Mesenteric fat pad (tissue), 1 donor: ENCODE measurements around the gene STAT2. TPM values are rescaled to one million over a fixed set of nuclear protein-coding genes. Genes with fewer than 3 reads are reported as not detected.
"Not testable (repeated sequence)": the region's sequence is repeated elsewhere in the genome, so short reads cannot be mapped to it uniquely, and the experiment has no call there.

Experiments
- DNase-seq: peaks from one replicate; pipeline ENCODE4 v3.0.0-alpha.2; 2020; ENCODE audit warnings: low spot score
- long read RNA-seq: library from polyadenylated mRNA; unstranded; transcript quantifications from one replicate; pipeline ENCODE4 v2.0.0, GENCODE V29; 2020
- total RNA-seq: library from RNA; stranded (reverse); fragmentation: NEBNext Ultra II Directional; extraction: Animal tissue kit (Norgen Biotek cat#: 25700); gene quantifications from one replicate; pipeline ENCODE4 v1.2.1, GENCODE V29; 2021
- donor health status: DM: yes; HTN: yes; CAD: no.

Gene STAT2
- 216 TPM for total RNA-seq
- long read RNA-seq, partial matches to known transcripts: 26 of 54 reads
- long read RNA-seq, other reads (novel, unspliced or antisense): 28 of 54 reads

DNA sequence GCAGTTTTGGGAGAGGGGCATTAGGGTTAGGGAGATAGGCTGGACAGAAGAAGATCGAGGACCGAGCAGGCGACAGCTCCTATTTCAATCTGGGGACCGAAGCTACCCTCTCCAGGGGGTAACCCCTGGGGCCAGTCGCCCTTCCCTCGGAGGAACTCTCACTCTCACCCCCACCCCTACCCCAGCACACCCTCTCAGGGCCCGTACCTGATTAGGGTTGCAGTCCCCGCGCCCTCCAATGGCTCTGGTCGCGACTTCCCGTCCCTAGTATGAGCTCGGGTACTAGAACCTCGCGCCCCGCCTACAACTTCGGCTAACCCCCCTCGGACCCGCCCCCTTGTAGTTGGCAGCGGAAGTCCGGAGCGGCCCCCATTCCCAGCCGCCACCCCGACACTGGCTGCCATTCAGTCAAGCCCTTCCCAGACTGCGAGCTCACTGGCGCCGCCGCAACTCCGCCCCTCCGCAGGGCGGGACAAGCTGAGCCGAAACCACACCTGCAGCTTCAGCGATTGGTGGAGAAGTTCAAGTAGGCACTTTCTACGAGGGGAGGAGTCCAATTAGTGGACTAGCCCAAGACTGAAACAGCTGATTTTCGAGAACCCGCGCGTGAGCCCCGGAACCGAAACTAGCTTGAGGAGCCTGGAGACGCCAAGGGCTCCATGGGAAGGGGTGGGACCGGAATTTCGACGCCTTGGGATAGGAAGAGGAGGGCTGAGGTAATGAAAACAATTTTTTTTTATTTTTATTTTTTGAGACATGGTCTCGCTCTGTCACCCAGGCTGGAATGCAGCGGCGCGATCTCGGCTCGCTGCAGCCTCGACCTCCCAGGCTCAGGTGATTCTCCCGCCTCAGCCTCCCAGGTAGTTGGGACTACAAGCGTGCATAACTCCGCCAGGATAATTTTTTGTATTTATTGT is at the start of gene STAT2:
Gene STAT2 (minus strand): TSS at position 257 of the 917 bp plus-strand sequence. CDS start 3,536 bp downstream, outside the sequence.
- peak; percentile 99 for DNase-seq

DNA sequence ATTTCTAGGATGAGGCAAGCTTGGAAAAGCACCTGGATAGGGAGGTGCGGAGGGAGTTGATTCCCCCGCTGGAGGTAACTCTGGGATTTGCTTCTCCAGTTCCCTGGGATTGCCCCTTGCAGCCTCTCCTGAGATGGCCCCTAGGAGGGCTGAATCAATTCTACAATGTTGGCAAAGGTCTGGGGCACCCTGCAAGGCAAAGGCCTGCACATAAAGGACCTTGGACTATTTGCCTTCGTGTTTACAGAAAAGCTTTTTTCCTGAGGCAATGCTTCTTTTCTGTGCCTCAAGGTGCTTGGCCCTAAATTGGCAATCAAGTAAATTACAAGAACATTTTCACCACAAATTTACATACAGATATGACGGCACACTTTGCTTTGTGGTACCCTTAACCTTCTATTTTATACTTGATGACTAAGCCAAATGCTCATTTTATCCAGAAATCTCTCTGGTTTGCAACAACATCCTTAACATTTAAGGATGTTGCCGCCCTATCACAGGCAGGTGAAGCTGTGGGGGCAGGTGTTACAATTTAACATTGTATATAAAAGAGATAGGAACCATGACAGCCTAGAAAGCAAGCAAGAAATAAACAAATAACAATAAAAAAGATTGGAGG is 49.0 kb upstream of the STAT2 start:
- no peak for DNase-seq

DNA sequence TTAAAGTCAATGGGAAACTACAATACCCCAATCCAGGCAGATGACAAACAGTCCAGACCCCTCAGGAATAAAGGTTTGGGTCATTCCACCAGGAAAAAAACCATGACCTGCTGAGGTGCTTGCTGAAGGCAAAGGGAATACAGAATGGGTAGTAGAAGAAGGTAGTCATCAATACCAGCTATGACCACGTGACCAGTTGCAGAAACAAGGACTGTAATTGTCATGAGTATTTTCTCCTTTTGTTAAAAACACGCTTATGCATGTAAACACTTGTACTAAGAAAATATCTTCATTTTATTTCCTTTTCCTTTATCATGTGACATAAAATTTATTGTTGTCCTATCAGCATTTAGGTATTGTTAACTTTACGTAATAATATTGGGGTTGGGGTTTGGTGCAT is 44.3 kb upstream of the STAT2 start:
- not testable (repeated sequence) for DNase-seq

- not testable (repeated sequence) for DNase-seq
These were observed 41.7 kb upstream of the STAT2 start for GRCh38 chr12:56401612-56402011.

DNA sequence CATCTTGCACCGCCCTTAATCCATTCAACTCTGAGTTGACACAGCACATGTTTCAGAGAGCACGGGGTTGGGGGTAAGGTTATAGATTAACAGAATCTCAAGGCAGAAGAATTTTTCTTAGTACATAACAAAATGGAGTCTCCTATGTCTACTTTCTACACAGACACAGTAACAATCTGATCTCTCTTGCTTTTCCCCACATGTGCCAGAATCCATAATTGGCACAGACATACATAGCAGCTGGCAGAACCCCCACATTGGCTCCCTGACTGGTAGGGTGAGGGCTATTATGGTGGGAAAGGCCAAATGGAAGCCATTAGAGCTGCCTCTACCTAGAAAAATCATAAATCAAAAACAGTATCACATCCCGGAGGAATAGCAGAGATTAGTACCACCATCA is 41.2 kb upstream of the STAT2 start:
- not testable (repeated sequence) for DNase-seq

GRCh38 chr12:56399466-56399865 is 39.6 kb upstream of the STAT2 start:
- not testable (repeated sequence) for DNase-seq

DNA sequence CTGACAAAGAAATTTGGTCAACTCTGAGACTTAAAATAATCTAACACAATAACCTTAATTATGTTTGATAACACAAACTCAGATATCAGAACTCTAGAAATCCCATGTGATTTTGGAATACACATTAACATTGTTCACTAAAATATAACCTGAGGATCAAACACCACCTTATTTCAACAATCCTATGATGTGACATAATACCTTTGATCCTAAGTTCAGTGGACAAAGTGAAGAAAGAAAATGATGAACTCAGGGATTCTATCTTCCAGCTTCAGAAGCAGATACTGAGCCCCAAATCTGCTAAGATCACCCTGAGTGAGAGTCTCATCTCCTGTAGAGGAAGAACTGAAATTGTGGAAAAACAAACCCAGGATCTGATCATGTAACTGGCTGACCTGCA is 38.4 kb upstream of the STAT2 start:
- no peak for DNase-seq

DNA sequence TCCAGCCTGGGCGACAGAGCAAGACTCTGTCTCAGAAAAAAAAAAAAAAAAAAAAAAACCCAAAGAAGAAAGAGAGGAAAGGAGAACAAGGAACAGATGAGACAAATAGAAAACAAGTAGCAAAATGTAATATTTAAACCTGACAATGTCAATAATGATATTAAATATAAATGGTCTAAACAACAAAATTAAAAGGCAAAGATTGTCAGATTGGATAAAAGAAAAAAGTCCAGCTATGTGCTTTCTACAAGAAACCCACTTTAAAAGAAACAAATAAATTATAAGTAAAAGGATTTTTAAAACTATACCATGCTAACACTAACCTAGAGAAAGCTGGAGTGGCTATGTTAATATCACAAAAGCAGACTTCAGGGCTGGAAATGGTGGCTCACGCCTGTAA is 32.4 kb upstream of the STAT2 start:
- DNase-seq: no peak

- DNase-seq: peak; percentile 22
These were observed 31.8 kb upstream of the STAT2 start for GRCh38 chr12:56391721-56392120.

- no peak for DNase-seq
These were observed 29.5 kb upstream of the STAT2 start for GRCh38 chr12:56389412-56389811.

- DNase-seq: peak; percentile 4
These were observed 27.3 kb upstream of the STAT2 start for GRCh38 chr12:56387152-56387736.

DNA sequence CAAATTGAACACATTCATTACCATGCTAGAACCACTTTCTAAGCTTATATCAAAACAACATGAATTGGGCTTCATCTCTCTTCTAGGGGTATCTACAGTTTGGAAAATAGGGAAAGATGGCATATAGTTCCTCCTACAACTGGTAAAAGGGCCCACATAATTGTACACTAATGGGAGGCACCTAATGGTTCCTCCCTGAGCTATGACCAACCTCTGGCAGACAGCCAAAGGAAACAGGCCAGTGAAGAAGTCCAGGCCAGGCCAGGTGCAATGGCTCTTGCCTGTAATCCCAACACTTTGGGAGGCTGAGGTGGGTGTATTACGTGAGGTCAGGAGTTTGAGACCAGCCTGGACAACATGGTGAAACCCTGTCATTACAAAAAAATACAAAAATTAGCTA is 26.0 kb upstream of the STAT2 start:
- DNase-seq: peak; percentile 37

DNA sequence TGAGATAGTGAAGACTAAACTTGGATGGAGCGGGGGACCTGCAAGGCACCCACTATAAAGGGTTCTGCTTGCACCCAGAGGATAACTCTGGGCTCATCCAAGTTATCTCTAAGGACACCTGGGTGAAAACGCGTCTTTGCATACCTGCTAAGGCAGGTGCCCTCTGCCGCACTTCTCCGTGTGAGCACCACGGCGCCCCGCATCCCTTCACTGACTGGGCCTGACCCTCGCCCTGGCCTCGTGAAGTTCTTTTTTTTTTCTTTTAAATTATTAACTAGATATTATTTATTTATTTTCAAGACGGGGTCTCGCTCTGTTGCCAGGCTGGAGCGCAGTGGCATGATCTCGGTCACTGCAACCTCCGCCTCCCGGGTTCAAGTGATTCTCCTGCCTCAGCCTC is 22.7 kb upstream of the STAT2 start:
- peak; percentile 35 for DNase-seq

DNA sequence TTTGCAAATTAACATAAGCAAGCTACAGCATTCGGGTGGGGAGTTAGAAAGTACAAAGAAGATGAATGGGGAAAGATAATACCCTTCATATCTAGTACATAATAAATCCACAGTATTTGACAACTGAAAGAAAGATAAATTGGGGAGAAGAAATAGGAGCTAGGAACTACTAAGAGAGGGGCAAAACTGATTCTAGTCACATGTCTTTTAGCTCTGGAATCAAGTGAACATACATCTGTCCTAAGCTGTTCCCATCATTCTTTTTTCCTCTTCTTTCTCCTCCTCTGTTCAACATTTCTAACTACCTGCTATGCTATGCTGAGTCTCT is 18.0 kb upstream of the STAT2 start:
- DNase-seq: no peak

GRCh38 chr12:56377310-56377988 is 17.5 kb upstream of the STAT2 start:
- DNase-seq: no peak

DNA sequence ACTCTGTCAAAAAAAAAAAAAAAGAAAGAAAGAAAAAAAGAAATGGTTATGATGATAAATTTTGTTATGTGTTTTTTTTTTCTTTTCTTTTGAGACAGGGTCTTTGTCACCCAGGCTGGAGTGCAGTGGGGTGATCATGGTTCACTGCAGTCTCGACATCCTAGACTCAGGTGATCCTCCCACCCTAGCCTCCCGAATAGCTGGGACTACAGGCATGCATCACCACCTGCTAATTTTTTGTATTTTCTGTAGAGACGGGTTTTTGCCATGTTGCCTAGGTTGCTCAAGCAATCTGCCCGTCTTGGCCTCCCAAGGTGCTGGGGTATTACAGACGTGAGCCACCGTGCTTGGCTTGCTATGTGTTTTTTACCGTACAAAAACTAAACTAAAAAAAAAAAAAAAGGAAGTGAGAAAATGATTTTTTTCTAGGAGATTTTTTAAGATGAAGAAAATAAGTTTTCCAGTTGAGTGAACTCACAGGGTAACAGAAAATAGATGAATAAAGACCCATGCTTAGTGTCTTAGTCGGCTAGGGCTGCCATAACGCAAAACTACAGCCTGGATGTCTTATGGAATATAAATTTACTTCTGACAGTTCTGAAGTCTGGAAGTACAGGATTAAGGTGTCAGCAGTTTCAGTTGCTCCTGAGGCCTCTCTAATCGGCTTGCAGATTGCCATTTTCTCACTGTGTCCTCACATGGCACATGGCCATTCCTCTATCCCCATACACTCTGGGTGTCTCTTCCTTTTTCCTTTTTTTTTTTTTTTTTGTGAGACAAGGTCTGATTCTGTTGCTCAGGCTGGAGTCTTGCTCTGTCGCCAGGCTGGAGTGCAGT is 15.9 kb upstream of the STAT2 start:
- peak; percentile 11 for DNase-seq

- DNase-seq: peak; percentile 24
These were observed 15.1 kb upstream of the STAT2 start for GRCh38 chr12:56374726-56375597.

DNA sequence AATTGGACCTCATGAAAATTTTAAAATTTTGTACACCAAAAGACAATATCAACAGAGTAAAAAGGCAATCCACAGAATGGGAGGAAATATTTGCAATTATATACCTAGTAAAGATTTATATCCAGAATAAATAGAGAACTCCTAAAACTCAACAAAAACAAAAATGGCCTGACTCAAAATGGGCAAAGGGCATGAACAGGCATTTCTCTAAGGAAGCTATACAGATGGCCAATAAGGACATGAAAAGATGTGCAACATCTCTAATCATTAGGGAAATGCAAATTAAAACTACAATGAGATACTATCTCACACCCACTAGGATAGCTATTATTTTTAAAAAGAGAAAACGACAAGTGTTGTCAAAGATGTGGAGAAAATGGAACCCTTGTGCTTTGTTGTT is 13.6 kb upstream of the STAT2 start:
- DNase-seq: no peak

- no peak for DNase-seq
These were observed 7.0 kb upstream of the STAT2 start for GRCh38 chr12:56366948-56367347.
